NCI-H2081 (cell line): Measurements from ENCODE around the gene BRD4.

ENCODE experiments used
- DNase-seq, 2 experiments: peaks; one replicate each; lab custom pipeline; 2025; lab: John Stamatoyannopoulos, UW

BRD4 gene

DNA sequence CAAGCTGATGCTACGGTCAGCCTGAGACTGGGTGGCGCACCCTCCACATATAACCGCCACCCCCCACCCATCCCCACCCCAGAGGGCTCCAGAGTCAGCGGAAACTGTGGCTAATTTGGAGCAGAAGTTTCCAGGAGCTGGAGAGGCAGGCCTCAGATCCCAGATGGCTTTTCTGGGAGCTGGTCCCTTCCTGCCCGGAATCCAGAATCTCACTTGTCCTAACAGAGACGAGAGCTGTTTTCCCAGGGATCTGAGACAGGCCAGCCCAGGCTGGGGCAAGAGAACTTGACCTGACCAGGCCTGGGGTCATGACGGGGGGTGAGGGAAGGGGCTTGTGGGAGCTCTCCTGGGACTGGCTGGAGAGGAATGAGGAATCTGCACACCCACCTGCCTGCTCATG, 106.6 kb downstream of the BRD4 start:
- DNase-seq = no peak

- DNase-seq = no peak
Observed at GRCh38 chr19:15223649-15224361, 108.5 kb downstream of the BRD4 start.

GRCh38 chr19:15222738-15223648, 109.3 kb downstream of the BRD4 start:
- DNase-seq = peak; percentile 93

DNA sequence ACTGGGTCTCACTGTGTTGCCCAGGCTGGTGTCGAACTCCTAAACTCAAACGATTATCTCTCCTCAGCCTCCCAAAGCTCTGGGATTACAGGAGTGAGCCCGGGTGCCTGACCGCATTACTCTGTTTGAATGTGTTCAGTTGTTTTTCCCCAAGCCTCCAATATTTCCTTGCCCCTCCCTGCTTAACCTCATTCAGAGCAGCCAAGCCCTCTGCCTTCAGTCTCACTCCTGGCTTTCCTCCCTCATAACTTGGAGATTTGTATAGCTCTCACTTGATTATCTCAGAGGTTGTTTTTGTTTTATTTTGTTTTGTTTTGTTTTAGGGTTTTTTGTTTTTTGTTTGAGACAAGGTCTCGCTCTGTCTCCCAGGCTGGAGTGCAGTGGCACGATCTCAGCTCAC, 111.5 kb downstream of the BRD4 start:
- no peak for DNase-seq

- DNase-seq = no peak
Observed at GRCh38 chr19:15218501-15218900, 113.8 kb downstream of the BRD4 start.

GRCh38 chr19:15216363-15216762, 116.0 kb downstream of the BRD4 start:
- DNase-seq = no peak

GRCh38 chr19:15213715-15214381, 118.5 kb downstream of the BRD4 start:
- DNase-seq = no peak

- no peak for DNase-seq
Observed at GRCh38 chr19:15212711-15213110, 119.6 kb downstream of the BRD4 start.

- DNase-seq = no peak
Observed at GRCh38 chr19:15210323-15210781, 122.0 kb downstream of the BRD4 start.

DNA sequence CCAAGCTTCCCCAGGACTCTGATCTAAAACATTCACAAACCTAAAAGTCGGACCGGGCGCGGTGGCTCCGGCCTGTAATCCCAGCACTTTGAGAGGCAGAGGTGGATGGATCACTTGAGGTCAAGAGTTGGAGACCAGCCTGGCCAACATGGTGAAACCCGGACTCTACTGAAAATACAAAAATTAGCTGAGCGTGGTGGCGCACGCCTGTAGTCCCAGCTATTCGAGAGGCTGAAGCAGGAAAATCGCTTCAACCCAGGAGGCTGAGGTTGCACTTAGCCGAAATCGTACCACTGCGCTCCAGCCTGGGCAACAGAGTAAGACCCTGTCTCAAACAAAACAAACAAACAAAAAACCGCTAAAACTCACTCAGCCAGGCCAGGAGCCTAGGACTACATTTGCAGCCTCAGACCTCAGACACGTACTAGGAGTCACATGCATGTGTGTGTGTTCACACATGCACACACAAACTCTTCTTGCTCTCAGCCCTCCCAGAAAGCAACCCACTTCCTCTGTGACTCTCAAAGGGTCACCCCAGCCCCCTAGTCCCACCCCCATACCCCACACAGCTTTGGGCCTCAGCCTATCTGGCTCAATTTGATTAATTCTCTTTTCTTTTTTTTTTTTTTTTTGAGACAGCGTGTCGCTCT, 130.8 kb downstream of the BRD4 start:
- no peak for DNase-seq

DNA sequence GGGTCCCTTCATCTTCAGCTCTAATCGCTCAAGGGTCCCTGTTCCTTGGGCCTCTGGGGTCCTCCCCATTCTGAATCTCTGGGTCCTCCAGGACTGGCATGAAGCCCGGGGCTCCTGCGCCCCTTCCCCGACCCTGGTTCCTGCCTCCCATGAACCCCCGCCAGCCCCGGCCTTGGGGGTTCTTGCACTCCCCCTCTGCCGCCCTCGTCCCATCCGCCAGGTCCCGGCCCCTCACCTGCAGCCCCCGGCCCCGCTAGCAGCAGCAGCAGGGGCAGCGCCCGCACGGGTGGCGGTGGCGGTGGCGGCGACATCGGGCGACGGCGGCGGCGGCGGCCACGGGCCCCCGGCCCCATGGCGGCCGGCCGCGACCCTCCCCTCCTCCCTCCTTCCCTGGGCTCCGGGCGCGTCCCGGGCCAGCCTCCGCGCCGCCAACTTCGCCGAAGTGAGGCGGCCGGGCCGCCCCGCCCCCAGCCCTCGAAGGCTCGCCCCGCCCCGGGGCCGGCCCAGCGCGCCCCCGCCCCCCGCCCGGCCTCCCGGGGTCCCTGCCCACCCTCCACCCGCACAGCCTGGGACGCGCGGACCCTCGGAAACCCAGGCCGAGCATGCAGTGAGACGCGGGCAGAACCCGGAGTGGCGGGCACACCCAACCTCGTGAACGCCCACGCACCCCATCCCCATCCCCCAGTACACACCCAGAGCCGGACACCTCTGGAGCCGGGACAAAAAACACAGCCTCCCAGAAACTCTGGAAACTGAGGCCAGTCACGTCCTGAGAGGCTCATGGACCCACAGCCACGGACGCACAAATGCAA, 131.6 kb downstream of the BRD4 start, which contains the start of gene NOTCH3:
TSS of gene NOTCH3 (minus strand) at position 443 of the 812 bp plus-strand sequence. CDS start at position 353, 90 bp downstream.
- no peak for DNase-seq

DNA sequence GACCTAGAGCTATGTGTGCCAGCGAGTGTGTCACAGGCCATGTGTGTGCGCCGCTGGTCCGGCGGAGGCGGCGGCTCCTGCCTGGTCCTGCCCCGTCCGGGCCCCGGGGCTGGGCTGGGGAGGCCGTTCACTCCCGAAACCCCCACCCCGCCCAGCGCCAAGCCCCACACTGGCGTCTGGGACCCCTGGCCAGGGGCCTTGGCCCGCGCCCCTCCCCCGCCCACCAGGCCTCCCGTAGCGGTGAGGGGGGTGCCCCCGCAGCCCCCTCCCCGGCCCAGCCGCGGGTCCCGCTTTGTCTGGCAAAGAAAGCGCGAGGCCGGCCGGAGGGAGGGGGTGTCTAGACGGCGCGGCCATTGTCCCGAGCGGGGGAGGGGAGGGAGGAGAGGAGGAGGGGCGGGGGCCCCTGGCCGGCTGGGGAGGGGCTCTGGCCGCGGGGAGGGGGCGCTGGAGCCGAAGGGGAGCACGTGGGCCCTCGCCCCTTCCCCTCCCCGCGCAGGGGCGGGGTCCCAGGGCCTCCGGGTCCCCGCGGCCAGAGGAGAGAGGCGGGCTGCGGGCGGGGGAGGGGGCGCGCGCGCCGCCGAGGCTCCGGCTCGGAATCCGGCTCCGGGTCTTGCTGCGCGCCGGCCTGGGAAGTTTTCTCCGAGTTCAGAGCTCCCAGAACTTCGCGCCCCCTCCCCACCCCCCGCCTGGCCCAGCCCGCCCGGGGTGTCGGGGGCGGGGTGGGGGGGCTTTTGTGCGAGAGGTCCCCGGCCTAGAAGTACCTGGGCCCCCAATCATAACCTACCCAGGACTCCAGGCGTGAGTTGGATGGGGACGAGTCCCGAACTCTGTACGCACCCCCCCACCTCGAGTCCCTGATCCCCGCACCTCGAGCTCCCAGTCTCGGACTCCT, 132.4 kb downstream of the BRD4 start:
- no peak for DNase-seq

DNA sequence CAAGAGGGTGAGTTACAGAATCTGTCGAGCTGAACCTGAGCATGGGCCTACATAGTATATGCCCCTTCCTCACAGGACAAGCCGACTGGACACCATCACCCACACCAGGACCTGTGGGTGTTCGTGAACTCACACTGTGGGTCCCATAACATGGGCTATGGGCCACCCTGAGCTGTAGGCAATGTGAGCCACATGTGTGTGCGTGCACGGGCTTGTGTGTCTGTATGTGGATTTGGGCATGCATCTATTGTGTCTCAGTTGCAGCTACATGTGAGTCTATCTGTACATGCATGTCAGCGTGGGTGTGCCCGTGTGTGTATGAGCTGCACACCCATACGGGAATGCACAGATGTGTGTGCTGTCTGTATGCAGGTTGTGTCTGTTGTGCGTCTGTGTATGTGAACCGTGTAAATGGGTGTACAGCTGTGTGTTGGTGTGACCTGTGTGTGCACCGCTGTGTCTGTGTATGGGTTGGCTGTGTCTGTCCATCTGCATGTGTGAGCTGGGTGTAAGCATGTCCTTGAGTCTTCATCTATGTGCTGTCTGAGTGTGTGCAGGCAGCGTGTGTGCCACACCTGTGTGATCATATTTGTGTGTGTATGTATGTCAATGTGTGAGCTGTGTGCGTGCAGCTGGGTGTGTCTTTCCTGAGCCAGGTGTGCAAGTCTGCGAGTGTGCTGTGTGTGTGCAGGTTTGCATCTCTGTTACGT, 133.2 kb downstream of the BRD4 start:
- no peak for DNase-seq

DNA sequence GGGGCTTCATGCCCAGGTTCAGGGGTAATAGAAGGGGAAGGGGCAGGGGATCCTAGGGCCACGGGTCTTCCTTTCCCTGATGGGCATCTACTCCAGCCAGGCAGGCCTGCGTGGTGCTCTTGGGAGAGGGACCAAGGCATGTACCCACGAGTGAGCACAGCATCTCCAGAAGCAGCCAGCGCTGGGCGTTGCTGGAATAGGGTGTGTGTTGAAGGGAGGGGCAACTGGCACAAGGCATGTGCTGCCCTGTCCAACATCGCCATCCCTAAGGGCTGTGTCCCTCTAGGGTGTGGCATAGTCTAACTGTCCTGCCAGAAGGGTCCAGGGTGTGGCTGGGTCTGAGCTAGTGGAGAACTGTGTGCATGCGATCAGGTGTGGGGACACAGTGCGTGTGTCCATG, 134.4 kb downstream of the BRD4 start:
- no peak for DNase-seq

DNA sequence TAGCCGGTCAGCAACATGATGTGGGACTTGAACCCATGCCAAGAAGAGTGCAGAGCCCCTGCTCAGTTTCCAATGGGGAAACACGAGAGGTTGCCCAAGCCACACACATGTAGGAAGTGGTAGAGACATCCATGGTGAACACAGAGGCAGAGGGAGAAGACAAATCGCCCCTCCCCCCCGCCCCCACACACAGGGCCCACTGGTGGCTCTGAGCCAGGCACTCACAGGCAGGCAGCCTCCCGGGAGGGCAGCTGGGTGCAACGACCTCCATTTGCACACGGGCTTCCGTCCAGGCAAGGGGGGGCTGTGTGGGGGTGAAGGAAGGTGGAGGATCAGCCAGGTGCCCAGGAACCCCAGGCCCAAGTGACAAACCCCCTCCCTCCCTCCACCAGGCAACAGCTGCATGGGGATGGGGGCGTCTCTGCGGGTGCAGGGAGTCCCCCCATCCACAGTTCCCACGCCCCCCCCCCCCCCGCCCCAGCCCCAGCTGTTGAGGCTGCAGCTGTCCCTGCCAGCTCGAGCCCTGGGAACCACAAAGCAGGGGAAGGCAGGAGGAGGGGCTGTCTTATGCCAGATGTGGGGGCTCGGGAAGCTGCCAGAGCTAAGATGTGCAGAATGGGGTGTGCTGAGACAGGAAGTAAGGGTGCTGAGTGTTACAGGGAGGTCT, 134.9 kb downstream of the BRD4 start:
- DNase-seq = no peak

DNA sequence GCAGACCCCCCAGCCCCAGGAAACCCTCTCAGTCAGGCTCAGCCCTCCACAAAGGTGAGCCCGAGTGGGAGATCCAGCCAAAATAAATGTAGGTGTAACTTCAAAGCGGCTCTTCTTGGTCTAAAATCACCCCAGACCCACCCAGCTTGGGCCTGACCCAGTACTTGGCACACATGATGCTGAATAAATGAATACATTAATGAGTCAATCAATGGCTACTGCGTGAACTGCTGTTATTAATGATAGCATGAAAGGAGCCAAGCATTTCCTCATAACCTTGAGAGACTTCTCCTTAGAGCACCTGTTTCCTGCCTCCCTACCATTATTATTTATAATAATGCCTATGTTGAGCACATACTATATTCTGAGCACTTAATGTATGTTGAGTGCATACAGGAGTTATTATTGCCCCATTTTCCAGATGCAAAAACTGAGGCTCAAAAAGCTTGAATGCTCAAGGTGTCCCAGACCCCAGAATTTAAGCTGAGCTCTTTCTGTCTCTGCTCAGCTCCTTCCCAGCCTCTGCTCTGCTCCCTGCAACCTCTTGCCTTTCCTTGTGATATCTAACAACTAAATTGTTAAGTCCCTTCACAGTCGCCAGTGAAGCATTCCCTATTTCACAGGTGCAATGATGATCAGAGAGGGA, 135.9 kb downstream of the BRD4 start:
- no peak for DNase-seq

GRCh38 chr19:15195371-15196334, 136.7 kb downstream of the BRD4 start:
- peak; percentile 63 to 73 for DNase-seq
